Measurements from ENCODE around the gene MYO9B.

The MYO9B gene

GRCh38 chr19:17246681-17247425 is 171.3 kb downstream of the MYO9B start:
- DNase-seq = no peak

GRCh38 chr19:17248011-17248776 is 172.6 kb downstream of the MYO9B start:
- DNase-seq = no peak

- DNase-seq = no peak
Measured at GRCh38 chr19:17249887-17250548, 174.4 kb downstream of the MYO9B start.

GRCh38 chr19:17254636-17255035 is 179.1 kb downstream of the MYO9B start:
- DNase-seq = no peak

GRCh38 chr19:17255150-17255621 is 179.6 kb downstream of the MYO9B start:
- no peak for DNase-seq

GRCh38 chr19:17256130-17256529 is 180.6 kb downstream of the MYO9B start:
- no peak for DNase-seq

GRCh38 chr19:17259118-17259780 is 183.7 kb downstream of the MYO9B start:
- DNase-seq = no peak

- DNase-seq = no peak
Measured at GRCh38 chr19:17259934-17260333, 184.4 kb downstream of the MYO9B start.

GRCh38 chr19:17260842-17261325 is 185.3 kb downstream of the MYO9B start:
- peak; percentile 93 for DNase-seq

GRCh38 chr19:17262557-17262956 is 187.0 kb downstream of the MYO9B start:
- DNase-seq = no peak

Measured in stimulated activated CD4-positive, alpha-beta T cell treated with anti-CD3 and anti-CD28 coated beads, Interleukin-4, amount 100 ng/mL, for 24 hours (primary cell).